Inflammatory macrophage (primary cell): Measurements from ENCODE around the gene CCDC150.
"Not testable (repeated sequence)": the region's sequence is repeated elsewhere in the genome, so short reads cannot be mapped to it uniquely, and the experiment has no call there.

ENCODE experiments used
- DNase-seq, 2 donors: peaks; one replicate each; pipeline ENCODE4 v3.0.0-alpha.2; 2020 to 2022
- total RNA-seq, 18 experiments: gene quantifications; one replicate each; lab custom pipeline; 2026; ENCODE audit warnings: mixed read lengths in 6 of 18, inconsistent platforms in 2 of 18; lab: John Stamatoyannopoulos, UW

The CCDC150 gene
- total RNA-seq = 0.59 to 4.6 (median 2.8) reads per million in 18 experiments

DNA sequence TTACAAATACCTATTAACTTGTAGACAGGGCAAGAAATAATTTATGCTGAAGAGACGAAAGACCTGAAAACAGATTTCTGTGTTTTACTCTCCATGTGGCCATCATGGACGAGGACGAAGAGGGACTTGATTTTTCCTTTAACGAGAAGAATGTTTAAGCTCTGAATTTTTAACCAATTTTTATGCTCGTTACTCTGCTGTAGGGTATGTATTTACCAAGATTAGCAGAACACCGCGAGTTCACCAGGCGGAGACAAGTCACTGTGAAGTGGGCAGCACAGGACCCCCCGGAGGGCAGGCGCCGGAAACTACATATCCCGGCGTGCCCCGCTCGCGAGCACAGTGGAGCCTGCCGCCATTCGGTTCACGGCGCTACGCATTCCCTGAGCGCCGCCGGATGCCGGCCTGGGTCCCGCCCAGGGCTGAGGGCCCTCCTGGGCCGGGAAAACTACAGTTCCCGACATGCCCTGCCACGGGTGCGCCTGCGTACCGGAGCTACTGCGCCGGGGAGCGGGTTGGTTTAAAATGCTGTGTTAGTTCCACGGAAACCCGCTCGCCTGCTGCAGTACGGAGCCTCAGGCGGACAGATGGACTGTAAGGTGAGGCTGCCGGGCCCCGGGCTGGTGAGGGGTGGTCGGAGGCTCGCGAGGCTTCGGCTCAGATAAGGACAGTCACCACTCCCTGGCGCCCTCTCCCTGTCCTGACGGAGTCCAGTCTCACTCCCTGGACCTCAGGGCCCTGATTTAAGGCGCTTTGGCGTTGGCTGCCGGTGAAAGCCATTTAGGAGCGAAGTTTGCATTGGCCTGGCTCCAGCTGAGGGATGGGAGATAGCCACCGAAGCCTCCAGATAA lies at the start of gene CCDC150:
Gene CCDC150, plus strand, starts transcription at position 536 of the 851 bp plus-strand sequence. Its CDS starts 52 bp downstream, at position 588.
- peak; percentile 95 for DNase-seq

DNA sequence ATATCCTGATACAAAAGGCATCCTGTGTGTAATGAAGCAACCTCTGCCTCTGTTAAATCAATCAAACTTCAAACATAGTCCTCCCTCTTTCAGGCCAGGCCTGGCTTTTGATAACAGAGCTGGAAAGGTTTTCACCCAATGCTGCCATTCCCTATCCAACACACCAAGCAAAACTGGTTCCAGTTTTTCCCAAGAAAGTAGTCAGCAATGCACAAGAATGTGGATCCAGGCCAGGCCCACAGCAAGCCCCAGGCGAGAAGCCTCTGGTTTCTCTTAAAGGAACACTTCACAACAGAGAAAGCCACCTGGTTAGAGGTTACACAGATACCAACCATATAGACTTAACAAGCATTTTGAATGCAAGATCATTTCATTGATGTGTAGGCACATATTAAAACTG lies 49.2 kb upstream of the CCDC150 start:
- DNase-seq = no peak

DNA sequence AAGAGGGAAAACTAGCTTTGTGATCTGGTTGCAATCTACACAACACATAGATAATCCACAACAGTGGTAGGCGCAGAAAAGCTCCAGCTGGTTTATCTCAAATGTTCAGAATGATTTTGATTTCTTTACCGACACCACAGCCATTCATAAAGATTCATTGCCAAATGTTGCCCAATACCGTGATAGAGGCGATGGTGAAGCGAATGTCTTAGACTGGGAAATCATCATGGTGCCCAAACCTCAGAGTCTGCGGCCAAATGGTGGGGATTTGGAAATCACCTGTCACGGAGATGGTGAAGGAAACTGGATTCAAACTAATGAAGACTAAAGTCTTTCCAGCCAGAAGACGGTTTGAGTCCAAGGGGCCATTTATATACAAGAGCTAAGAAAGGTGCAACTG lies 48.5 kb upstream of the CCDC150 start:
- no peak for DNase-seq

DNA sequence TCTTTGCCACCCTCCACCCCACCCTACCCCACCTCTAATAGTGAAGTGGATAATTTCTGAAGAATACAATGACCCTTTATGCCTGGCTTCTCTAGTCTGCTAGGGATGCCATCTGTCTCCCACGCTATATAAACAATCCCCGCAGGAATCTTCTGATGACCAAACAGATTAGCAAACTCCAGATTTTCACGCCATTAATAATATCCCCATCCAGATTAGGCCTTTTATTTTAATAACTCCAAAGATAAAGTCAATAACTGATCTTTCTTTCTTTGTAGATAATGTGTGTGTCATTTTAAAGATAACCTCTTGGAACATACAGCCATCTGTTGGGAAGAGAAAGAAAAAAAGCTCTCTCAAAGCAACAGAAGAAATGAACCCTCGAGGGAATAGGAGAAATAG lies 47.9 kb upstream of the CCDC150 start:
- DNase-seq = no peak

DNA sequence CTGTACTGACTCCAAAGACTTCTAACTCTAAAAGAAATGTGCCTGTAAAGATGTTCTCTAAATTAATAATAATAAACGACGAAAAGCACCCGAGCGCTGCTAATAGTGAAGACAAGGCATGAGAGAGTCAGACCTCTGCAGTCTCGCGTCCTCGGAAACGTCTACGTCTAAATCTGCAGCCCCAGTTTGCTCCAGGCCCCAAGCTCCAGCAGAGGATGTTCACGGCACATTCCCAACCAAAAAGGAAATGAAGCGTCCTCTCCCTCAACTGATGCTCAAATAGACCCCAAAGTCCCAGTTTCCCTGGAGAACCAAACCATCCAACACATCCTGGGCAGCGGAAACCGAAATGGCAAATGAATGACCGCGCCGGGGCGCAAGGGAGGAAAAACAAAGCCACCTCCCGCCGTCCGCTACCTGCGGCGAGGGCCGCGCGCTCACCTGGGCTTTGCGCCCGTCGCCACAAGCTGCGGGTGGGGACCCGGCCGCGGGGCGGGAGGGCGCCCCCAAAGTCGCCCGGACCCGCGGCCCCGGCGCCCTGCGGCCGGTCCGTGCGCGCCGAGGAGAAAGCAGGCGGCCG lies 47.1 kb upstream of the CCDC150 start:
- DNase-seq = no peak

DNA sequence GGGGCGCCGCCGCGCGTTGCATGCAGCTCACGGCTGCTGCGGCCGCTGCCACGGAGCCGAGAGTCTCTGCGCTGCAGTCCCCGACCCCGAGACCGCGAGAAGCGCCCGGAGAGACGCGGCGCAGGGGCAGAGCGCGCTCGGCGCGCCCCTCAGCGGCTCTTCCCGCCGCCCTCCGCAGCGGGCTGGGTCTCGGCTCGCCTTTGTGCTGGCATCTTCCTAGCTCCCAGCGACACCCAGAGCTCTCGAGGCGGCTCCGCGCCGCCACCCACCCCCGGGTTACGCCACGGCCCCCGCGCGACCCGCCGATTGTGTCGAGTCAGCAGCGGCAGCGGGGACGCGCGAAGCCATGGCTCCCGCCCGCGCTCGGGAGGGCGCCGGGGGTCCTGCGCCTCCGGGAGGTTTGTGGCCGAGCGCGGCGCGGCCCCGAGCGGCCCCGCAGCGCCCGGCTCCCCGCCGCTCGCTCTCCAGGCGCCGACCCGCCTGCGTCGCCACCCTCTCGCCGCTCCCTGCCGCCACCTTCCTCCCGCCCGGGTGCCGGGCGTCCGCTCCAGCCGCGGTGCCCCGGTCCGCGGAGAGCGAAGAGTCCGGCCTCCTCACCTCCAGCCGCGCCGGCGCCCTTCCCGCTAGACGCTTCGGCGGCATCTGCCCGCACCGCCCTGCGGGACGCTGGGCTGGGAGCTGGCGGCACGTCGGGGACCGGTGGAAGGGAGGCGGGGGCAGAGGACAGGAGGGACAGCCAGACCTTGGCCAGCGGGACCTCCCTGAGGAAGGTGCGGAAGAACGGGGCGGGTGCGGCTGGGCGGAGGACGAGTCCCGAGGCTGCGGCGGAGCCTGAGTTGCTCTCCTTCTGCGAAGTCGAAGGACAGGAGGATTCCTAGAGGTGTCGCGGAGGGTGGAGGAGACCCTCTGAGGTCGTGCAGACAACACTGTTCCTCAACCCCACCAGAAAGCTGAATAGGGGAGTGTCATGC lies 46.3 kb upstream of the CCDC150 start, which contains the start of gene HECW2:
Gene HECW2, minus strand, starts transcription at position 644 of the 971 bp plus-strand sequence.
- DNase-seq = no peak

DNA sequence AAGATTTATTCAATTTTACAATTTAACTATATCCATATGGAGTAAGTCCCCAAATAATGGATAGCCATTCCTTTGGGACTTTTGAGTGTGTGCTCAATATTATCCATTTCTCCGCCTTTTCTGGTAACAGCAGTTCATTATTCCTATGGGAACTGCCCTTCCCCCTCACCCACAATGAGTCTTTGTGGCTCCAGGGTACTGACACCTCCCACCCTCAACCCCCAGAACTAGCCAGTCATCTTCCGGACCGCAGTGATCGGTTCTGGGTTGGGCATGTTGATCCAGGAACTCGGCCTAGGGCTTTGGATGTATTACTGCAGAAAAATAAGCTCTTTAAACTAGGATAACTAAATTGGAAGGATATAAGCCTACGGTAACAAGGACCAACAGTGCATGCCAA lies 45.4 kb upstream of the CCDC150 start:
- DNase-seq = no peak

DNA sequence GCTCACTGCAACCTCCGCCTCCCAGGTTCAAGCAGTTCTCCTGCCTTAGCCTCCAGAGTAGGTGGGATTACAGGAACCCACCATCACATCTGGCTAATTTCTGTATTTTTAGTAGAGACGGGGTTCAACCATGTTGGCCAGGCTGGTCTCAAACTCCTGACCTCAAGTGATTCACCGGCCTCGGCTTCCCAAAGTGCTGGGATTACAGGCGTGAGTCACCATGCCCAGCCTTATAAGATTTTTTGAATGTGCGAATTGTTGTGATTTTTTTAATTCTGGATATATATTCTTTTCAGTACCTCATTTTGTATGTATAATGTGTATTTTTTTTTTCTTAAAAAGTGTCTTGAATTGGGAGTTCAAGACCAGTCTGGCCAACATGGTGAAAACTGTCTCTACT lies 42.0 kb upstream of the CCDC150 start:
- no peak for DNase-seq

DNA sequence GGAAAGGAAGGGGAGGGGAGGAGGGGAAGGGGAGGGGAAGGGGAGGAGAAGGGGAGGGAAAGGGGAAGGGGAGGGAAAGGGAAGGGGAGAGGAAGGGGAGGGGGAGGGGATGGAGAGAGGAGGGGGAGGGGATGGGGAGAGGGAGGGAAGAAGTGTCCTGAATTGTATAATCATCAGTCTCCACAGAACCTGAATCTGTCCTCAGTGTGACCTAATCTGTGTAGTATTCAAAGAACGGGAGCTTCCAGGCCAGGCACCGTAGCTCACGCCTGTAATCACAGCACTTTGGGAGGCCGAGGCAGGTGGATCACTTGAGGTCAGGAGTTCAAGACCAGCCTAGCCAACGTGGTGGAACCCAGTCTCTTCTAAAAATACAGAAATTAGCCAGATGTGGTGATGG lies 41.1 kb upstream of the CCDC150 start:
- DNase-seq = no peak

DNA sequence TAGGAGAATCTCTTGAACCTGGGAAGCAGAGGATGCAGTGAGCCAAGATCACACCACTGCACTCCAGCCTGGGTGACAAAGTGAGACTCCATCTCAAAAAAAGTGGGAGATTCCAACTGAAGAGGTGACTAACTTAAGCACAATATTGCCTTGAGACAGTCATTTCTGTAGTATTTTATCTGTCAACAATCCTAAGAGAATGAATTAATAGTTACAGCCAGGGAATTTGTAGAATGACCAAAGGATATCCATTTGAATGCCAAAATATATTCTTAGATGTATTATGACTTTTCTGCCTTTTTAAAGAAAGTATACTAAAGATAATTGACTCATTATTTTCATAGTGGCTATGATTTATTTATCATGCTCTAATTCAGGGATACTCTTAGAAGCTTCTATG lies 40.7 kb upstream of the CCDC150 start:
- no peak for DNase-seq

DNA sequence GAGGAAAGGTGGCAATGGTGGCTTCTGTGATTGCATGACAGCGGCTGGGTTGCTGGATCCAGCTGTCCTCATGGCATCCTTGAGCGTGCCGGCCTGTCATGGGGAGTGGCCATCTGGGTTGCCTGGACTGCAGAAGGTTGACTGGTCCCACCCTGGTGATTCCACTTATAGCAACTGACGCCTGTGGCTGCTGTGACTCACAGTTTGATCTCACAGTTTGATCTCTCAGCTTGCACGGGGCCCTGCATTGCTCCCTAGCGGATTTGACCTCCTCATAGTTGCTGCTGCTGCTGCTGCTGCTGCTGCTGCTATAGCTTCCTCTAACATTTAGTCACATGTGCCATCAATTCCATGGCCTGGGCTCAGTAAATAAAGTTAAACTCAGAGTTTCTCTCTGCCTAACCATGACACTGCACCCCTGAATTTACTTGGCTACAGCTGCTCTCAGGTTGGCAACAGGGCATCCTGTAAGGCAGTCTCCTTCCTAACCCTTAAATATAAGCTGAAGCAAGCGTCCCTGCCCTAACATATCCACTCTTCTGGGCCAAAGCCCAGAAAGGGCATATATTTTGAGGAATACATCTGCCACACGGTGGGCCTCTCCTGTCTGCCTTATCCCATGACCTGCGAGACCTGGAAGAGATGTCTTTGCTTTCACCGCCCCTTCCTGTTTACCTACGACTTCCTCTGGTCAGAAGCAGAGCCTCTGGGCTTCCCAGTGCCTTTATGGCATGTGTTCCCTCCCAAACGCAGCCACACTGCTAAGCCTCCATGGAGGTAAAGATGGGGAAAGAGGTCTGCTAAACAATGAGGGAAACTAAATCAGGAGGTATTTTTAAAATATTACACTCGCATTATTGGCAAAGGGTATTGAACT lies 37.8 kb upstream of the CCDC150 start:
- no peak for DNase-seq

DNA sequence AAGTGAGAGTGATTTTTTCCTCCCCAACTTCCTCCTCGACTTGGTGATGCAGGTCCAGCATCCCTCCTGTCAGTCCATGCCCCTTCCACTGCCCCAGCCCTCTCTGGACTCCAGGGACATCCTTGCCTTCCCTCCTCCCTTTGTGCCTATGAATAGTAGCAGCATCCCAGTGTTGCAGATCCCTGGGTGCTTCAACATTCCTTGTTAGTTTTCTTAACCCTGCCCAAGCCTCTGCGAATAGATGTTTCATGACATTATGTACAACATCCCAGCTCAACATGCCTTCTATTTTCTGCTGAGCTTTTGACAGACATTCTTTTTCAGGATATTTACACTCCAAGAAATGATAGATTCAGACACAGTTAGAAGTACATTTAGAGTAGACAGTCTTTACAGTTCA lies 35.3 kb upstream of the CCDC150 start:
- DNase-seq = no peak

DNA sequence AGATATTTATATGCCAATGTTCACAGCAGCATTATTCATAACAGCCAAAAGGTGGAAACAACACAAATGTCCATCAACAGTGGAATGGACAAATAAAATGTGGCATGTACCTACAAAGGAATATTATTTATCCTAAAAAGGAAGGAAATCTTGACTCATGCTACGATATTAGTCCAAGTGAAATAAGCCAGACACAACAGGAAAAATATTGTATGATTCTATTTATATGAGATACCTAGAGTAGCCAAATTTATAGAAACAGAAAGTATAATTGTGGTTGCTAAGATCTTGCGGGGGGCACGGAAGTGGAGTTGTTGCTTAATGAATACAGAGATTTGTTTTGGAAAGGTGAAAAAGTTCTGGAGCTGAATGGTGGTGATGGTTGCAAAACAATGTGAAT lies 33.0 kb upstream of the CCDC150 start:
- no peak for DNase-seq

DNA sequence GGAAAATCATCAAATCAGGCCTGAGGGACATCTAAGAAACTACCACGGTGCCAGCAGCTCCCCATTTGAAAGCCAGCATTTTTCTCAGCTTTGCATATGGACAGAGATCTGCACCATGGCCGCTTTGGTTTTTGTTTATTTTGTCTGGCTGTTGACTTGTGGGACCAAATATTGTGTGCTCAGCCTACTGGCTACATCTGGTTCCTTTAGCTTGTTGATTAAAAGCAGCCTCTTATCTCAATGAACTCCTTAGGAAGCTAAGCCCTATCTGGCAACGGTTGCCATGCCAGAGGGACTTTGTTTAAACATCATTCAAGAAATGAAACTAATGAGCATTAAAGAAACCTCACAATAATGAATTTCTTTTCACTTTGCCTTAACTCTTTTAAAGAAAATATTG lies 32.4 kb upstream of the CCDC150 start:
- DNase-seq = no peak

DNA sequence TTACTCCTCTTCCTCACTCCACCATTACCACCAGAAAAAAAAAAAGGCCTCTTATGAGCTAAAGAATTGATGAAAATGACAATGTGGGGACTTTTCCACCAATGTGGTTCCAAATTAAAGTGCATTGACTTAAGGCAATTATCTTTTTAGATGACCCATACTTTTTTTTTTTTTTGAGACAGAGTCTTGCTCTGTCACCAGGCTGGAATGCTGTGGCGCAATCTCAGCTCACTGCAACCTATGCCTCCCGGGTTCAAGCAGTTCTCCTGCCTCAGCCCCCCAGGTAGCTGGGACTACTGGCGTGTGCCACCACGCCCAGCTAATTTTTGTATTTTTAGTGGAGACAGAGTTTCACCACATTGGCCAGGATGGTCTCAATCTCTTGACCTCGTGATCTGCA lies 31.6 kb upstream of the CCDC150 start:
- not testable (repeated sequence) for DNase-seq

DNA sequence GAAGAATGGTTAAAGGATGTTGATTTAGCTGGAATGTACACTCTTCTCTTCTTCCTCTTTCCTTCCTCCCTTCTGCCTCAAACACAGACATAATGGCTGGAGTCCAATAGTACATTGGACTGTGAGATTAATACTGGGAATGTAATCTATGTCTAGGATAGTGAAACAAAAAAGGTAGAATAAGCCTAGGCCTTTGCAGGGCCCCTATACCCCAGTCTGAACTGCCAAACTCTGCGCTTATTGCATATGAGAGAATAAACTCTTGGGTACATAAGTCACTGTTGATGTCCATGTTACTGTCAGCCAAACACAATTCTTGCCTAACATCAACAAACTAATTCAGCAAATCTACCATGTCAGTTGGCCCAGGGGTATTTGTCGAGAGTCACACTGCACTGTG lies 29.7 kb upstream of the CCDC150 start:
- no peak for DNase-seq

DNA sequence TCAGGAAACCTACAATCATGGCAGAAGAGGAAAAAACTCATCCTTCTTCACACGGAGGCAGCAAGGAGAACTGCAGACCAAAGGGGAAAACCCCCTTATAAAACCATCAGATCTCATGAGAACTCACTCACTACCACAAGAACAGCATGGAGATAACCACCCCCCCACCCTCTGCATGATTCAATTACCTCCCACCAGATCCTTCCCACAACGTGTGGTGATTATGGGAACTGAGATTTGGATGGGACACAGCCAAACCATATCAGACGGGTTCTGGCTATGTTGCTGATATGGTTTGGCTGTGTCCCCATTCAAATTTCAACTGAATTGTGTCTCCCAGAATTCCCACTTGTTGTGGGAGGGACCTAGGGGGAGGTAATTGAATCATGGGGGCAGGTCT lies 28.7 kb upstream of the CCDC150 start:
- no peak for DNase-seq

DNA sequence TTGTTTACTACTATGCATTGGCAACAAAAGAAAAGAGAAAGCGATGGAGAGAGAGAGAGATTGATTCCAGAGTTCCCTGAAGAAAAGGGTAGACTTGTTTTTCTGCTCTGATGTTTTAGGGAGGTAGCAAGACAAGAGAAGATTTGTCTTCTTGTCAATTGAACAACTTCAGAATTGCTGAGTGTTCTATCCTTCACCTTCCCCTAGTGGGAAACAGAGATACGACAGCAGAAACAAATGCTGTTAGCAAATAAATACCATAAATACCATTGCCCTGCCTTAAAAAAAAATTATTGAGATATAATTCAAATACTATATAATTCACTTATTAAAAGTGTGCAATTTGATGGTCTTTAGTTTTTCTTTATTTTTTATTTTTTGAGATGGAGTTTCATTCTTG lies 26.2 kb upstream of the CCDC150 start:
- no peak for DNase-seq

DNA sequence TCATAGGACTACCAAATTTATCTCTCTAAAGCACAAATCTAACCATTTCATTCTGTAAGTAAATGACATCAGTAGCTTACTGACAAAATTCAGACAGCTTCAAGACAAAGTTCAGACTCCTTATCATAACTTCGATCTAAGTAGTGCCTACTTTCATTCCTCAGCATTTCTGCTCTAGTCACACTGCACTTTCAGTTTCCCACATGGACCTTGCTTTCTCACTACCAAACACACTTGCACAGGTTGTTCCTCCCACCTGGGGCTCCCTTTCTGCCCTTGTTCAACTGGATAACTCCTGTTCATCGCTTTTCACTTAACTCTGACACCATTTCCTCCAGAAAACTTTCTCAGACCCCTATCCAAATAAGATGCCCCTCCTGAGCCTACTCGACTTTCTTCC lies 22.1 kb upstream of the CCDC150 start:
- DNase-seq = no peak

DNA sequence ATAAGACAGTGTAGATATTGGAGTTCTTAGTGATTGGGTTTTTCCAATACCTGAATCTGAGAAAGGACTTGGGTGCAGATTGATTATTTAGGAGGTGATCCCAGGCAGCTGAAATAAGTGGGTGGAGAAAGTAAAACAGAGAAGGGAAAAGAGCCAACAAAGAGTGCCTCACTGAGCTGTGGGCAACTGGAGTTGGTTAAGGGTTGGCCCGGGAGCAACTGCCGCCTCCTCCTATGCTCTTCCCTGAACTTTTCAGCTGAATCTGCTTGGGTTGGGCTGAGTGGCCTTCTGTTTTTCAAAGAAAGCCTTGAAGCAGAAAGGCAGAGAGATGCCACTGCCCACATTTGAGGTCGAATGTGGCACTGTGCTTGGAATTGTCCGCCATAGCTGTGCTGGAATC lies 20.9 kb upstream of the CCDC150 start:
- DNase-seq = no peak

DNA sequence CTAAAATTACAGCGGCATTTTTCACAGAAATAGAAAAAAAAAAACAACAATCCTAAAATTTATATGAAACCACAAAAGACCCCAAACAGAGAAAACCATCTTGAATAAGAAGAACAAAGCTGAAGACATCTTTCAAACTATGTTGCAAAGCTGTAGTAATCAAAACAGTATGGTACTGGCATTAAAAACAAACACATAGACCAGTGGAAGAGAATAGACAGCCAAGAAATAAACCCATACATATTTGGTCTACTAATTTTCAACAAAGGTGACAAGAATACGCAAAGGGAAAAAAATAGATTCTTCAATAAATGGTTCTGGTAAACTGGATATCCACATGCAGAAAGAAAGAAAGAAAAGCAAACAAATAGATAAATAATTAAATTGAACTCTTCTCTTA lies 9.0 kb upstream of the CCDC150 start:
- no peak for DNase-seq

DNA sequence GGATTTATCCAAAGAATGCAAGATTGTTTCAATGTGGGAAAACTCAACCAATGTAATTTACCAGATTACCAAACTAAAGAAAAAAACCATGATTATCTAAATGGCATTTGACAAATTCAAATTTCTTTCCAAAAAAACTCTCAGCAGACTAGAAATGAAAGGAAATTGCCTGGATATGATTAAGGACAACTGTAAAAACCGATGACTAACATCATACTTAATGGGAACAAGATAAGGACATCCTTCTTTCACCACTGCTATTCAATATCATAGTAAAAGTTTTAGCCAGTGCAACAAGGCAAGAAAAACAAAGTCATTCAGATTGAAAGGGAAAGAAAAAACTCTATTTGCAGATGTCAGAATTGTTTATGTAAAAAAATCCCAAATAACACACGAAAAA lies 4.4 kb upstream of the CCDC150 start:
- DNase-seq = no peak
